K562 (cell line): ENCODE measurements around the gene IL17RC. TPM values are rescaled to one million over a fixed set of nuclear protein-coding genes. Genes with fewer than 3 reads are reported as not detected.

Experiments
- ATAC-seq: fragments of 200-7000 bp; cut with Tn5 transposase; 3 replicates; pipeline ENCODE4 v1.9.1; 2020; ENCODE audit warnings: moderate library complexity
- BruUV-seq: library from RNA; stranded (reverse); fragments of 400-500 nt; replicated peaks from 2 replicates; lab custom pipeline; 2021; lab: Mats Ljungman, UMichigan
- CTCF ChIA-PET: fragments of 300-600 bp; formaldehyde crosslinking; extraction: SDS; loops from one replicate; lab custom pipeline; 2021; ENCODE audit warnings: low intra/inter-chr PET ratio; lab: Yijun Ruan, JAX
- POLR2A ChIA-PET: fragments of 300-600, 350-650 bp; sonication (Branson Sonifier 250); formaldehyde crosslinking; extraction: SDS; loops from one replicate; lab custom pipeline; 2021; ENCODE audit warnings: antibody characterized with exemption, inconsistent platforms; lab: Yijun Ruan, JAX
- DNase-seq, 4 experiments: peaks; one replicate each; pipeline versions ENCODE4 v3.0.0 to v3.0.0-alpha.2; 2011 to 2018; ENCODE audit warnings: low spot score in 3 of 4, mixed read lengths in 3 of 4; ENCODE audit errors: extremely low read depth in 1 of 4
- FAIRE-seq: peaks from 2 replicates; lab custom pipeline; 2011; peaks lifted over from hg19 to GRCh38; lab: Jason Lieb, UNC
- H2AFZ ChIP-seq: 2 replicates; pipeline ENCODE4 v1.6.0; 2011; ENCODE audit warnings: low read depth, low read length, control low read depth, inconsistent platforms
- H3K27ac ChIP-seq: fragments of 200-600 bp; 3 replicates; pipeline ENCODE4 v1.8.0; 2011; ENCODE audit warnings: low read depth, mild to moderate bottlenecking, control low read depth, inconsistent platforms, low read length, moderate library complexity, mixed read lengths; ENCODE audit errors: extremely low read depth
- H3K27me3 ChIP-seq, 2 experiments: fragments of 300-600 bp in 1 of 2; 2 replicates in 1 of 2; 3 replicates in 1 of 2; pipeline versions ENCODE4 v1.6.0 to v1.8.0; 2011; ENCODE audit warnings: inconsistent platforms in 2 of 2, low read length in 2 of 2, mild to moderate bottlenecking in 1 of 2, mixed read lengths in 1 of 2, moderate library complexity in 1 of 2; ENCODE audit not compliant: control insufficient read depth in 2 of 2, insufficient read depth in 2 of 2
- H3K36me3 ChIP-seq: fragments of 300-600 bp; 3 replicates; pipeline ENCODE4 v1.8.0; 2011; ENCODE audit warnings: mild to moderate bottlenecking, low read length, inconsistent platforms; ENCODE audit not compliant: control insufficient read depth, insufficient read depth
- H3K4me1 ChIP-seq, 2 experiments: fragments of 200-600 bp in 1 of 2; replicated peaks in 1 of 2; 2 replicates in 1 of 2; 3 replicates in 1 of 2; pipeline versions ENCODE4 v1.5.1 to v1.8.0; 2011; ENCODE audit warnings: inconsistent platforms in 2 of 2, low read length in 2 of 2, mild to moderate bottlenecking in 1 of 2, mixed read lengths in 1 of 2, moderate library complexity in 1 of 2; ENCODE audit not compliant: control insufficient read depth in 2 of 2, insufficient read depth in 2 of 2
- H3K4me2 ChIP-seq: 2 replicates; pipeline ENCODE4 v1.6.1; 2011; ENCODE audit warnings: low read length, control low read depth, inconsistent platforms, mixed read lengths; ENCODE audit not compliant: insufficient read depth
- H3K4me3 ChIP-seq: fragments of 200-600 bp; sonication (generic), shearing (Covaris generic); 2 replicates; pipeline ENCODE4 v1.5.1; 2016; ENCODE audit warnings: control low read depth, inconsistent platforms
- H3K79me2 ChIP-seq: fragments of 200-600 bp; 3 replicates; pipeline ENCODE4 v1.8.0; 2011; ENCODE audit warnings: low read length, inconsistent platforms; ENCODE audit not compliant: control insufficient read depth, insufficient read depth
- H3K9ac ChIP-seq, 2 experiments: 2 replicates each; pipeline versions ENCODE4 v1.6.0 to v1.6.1; 2011; ENCODE audit warnings: low read depth in 2 of 2, low read length in 2 of 2, control low read depth in 1 of 2, inconsistent platforms in 1 of 2, mild to moderate bottlenecking in 1 of 2, mixed read lengths in 1 of 2; ENCODE audit not compliant: insufficient read depth in 1 of 2
- H3K9me1 ChIP-seq: one replicate; pipeline ENCODE4 v1.6.0; 2011; ENCODE audit warnings: inconsistent platforms, mild to moderate bottlenecking, low read length, moderate library complexity; ENCODE audit not compliant: control insufficient read depth, insufficient read depth
- H3K9me3 ChIP-seq: replicated peaks from 2 replicates; pipeline ENCODE4 v1.5.1; 2011; ENCODE audit warnings: low read depth, low read length, inconsistent platforms; ENCODE audit not compliant: control insufficient read depth, insufficient read depth
- H4K20me1 ChIP-seq: replicated peaks from 2 replicates; pipeline ENCODE4 v1.6.1; 2011; ENCODE audit warnings: low read length, inconsistent platforms, mixed read lengths; ENCODE audit not compliant: control insufficient read depth, insufficient read depth
- BCOR ChIP-seq: fragments of 450-650 bp; IDR thresholded peaks from 2 replicates; pipeline ENCODE4 v1.6.1; 2016
- ELF4 ChIP-seq: fragments of 450-650 bp; formaldehyde crosslinking; IDR thresholded peaks from 2 replicates; pipeline ENCODE4 v1.4.0; 2022; ENCODE audit warnings: missing genetic modification characterization
- HDAC2 ChIP-seq: fragments of 450-650 bp; IDR thresholded peaks from 2 replicates; pipeline ENCODE4 v1.6.1; 2016; ENCODE audit warnings: mild to moderate bottlenecking
- KDM1A ChIP-seq, 2 experiments: fragments of 450-650 bp; IDR thresholded peaks; 2 replicates each; pipeline ENCODE4 v1.6.1; 2016; ENCODE audit warnings: mild to moderate bottlenecking in 2 of 2
- PHF20 ChIP-seq: fragments of 450-650 bp; IDR thresholded peaks from 2 replicates; pipeline ENCODE4 v1.6.1; 2018; ENCODE audit not compliant: partially characterized antibody
- SMAD3 ChIP-seq: fragments of 450-650 bp; formaldehyde crosslinking; conservative IDR thresholded peaks from 2 replicates; pipeline ENCODE4 v1.4.0; 2020; ENCODE audit warnings: mild to moderate bottlenecking
- ZNF121 ChIP-seq: sonication (generic); formaldehyde crosslinking; conservative IDR thresholded peaks from 2 replicates; pipeline ENCODE4 v1.8.0; 2022; ENCODE audit warnings: missing genetic modification reagents
- in situ Hi-C: fragments of 300-500 bp; cut with MboI; formaldehyde crosslinking; loops from 4 replicates; pipeline ENCODE4 v1.15.0; 2018; ENCODE audit warnings: inconsistent platforms, mixed read lengths
- intact Hi-C: fragments of 100-400 bp; cut with micrococcal nuclease; formaldehyde crosslinking; loops from 2 replicates; pipeline ENCODE4 v1.14.2; 2022
- polyA plus RNA-seq, 8 experiments: library from polyadenylated mRNA; depleted of rRNA in 4 of 8; stranded (reverse) in 5 of 8; unstranded in 3 of 8; fragments of >200 nt; fragmentation: Nextera tagmentation in 2 of 8; fragmentation: Illumina TruSeq in 1 of 8; extraction: Ambion mirVana in 2 of 8; extraction: Trizol in 1 of 8; gene quantifications; 2 replicates each; pipeline versions ENCODE4 v1.2.1 to v1.2.3, GENCODE V29; 2011 to 2014; ENCODE audit warnings: inconsistent platforms in 1 of 8, missing spikeins in 1 of 8
- total RNA-seq, 7 experiments: library from RNA; depleted of rRNA in 6 of 7; stranded (reverse); fragments of >200 nt in 6 of 7; fragmentation: Illumina TruSeq in 2 of 7; extraction: Trizol in 2 of 7; gene quantifications; 2 replicates each; pipeline versions ENCODE4 v1.2.1 to v1.2.3, GENCODE V29; 2011 to 2021; ENCODE audit warnings: low replicate concordance in 1 of 7
- TF ChIP-seq, protein P1 (sequence below): fragments of 250-450 bp; sonication (Bioruptor Pico); IDR thresholded peaks from 2 replicates; pipeline ENCODE4 v1.9.0; 2021; ENCODE audit warnings: mild to moderate bottlenecking, inconsistent platforms

The IL17RC gene
- total and polyA plus RNA-seq, 9 of the 15 experiments (the other 6 are each of a cell fraction or from before 2014, with no cell fraction given), result 0.15 to 11.4 (median 7.1) TPM; not detected in 1

DNA sequence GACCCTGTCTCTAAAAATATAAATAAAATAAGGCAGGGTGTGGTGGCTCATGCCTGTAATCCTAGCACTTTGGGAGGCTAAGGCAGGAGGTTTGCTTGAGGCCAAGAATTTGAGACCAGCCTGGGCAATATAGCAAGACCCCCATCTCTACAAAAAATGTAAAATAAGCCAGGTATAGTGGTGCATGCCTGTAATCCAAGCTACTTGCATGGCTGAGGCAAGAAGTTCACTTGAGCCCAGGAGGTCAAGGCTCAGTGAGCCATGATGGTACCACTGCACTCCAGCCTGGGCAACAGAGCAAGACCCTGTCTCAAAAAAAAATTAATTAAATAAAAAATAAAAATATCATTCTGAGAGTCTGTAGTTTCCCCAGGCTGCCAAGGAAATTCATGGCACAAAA, 30.6 kb upstream of the IL17RC start:
- FAIRE-seq, result no peak
- CTCF ChIA-PET, result no interaction called here

More for the DNA sequence above, 30.6 kb upstream of the IL17RC start:
- Histone ChIP-seq H2AFZ (no peak overlapping the region), H3K9me1 (no peaks in the 10 kb centered on the region), H3K36me3 (no peaks in the 10 kb centered on the region)
- in situ Hi-C loops (no loop called here), intact Hi-C loops (no loop called here)
- TF ChIP-seq BCOR (peak; percentile 50; the same call in 1 of the 2 replicates), PHF20 (no peak), KDM1A (IDR thresholded peaks at IDR 0.05) (0 out of 4 replicates have a peak, but pooled peaks of 1 of the 2 experiments have one; percentile 29), SMAD3 (CRISPR knock-in tag) (no peak), ZNF121 (CRISPR knock-in tag) (peak; percentile 95), HDAC2 (no peak), ELF4 (CRISPR knock-in tag) (no peak)
- TF ChIP-seq, protein P1, sequence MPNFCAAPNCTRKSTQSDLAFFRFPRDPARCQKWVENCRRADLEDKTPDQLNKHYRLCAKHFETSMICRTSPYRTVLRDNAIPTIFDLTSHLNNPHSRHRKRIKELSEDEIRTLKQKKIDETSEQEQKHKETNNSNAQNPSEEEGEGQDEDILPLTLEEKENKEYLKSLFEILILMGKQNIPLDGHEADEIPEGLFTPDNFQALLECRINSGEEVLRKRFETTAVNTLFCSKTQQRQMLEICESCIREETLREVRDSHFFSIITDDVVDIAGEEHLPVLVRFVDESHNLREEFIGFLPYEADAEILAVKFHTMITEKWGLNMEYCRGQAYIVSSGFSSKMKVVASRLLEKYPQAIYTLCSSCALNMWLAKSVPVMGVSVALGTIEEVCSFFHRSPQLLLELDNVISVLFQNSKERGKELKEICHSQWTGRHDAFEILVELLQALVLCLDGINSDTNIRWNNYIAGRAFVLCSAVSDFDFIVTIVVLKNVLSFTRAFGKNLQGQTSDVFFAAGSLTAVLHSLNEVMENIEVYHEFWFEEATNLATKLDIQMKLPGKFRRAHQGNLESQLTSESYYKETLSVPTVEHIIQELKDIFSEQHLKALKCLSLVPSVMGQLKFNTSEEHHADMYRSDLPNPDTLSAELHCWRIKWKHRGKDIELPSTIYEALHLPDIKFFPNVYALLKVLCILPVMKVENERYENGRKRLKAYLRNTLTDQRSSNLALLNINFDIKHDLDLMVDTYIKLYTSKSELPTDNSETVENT, result no peak
- TF ChIP-seq, all 486 proteins: peak for 3
- no peak overlapping the region for H3K27ac ChIP-seq
- POLR2A ChIA-PET, result interaction anchor here (1.0 to 1.1 kb wide), 3 partner anchors 16 to 489 kb away, joined by 4 to 6 read pairs (median 5); partner anchors contain the start of gene IL17RE
- no TSS peak for BruUV-seq
- H3K79me2 ChIP-seq, result peaks cover 10% of the 10 kb centered on the region
- no peak overlapping the region for H3K4me3 ChIP-seq
- no peaks in the 10 kb centered on the region for H4K20me1 ChIP-seq
- H3K4me2 ChIP-seq, result no peak overlapping the region
- DNase-seq (no peak), ATAC-seq (no peak)
- no peaks in the 10 kb centered on the region for H3K9me3 ChIP-seq
- H3K9ac ChIP-seq, result no peak overlapping the region
- H3K4me1 ChIP-seq, result peaks cover 15 to 32% of the 10 kb centered on the region in 2 experiments
- no peaks in the 10 kb centered on the region for H3K27me3 ChIP-seq
